Esophagus muscularis mucosa (tissue), 4 donors: ENCODE measurements around the gene PRKAR2A.

Experiments
- EP300 ChIP-seq: sonication (generic); formaldehyde crosslinking; IDR thresholded peaks from one replicate; pipeline ENCODE4 v1.6.1; 2017; ENCODE audit warnings: antibody characterized with exemption
- POLR2AphosphoS5 ChIP-seq, 2 donors: sonication (generic); formaldehyde crosslinking; IDR thresholded peaks; one replicate each; pipeline ENCODE4 v1.6.1; 2017; ENCODE audit warnings: antibody characterized with exemption in 2 of 2
- TF ChIP-seq, protein P1 (sequence below), 3 experiments: fragments of 200-600 bp in 2 of 3; fragments of 450-650 bp in 1 of 3; sonication (generic) in 2 of 3; IDR thresholded peaks; one replicate each; pipeline ENCODE4 v1.5.1; 2017 to 2019; ENCODE audit warnings: antibody characterized with exemption in 3 of 3, mild to moderate bottlenecking in 2 of 3, moderate library complexity in 1 of 3

DNA sequence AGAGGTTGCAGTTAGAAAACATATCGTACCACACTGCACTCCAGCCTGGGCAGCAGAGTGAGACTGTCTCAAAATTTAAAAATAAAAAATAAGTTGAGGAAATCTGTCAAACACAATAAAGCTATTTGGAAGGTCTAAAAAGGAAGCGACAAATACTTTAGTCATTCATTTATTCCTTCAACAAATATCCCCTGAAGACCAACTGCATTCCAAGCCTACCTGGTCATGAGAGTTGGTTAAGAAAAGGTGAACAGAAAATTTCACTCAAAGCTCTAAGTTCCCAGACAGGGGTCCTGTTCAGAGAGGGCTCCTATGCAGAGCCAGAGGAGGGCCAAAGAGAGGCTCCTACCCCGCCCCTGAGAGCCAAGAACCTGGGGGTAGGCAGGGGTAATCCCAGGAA lies 15.4 kb upstream of the PRKAR2A start:
- TF ChIP-seq EP300 (no peak), POLR2AphosphoS5 (IDR thresholded peaks at IDR 0.05) (no peak)
- TF ChIP-seq, protein P1, sequence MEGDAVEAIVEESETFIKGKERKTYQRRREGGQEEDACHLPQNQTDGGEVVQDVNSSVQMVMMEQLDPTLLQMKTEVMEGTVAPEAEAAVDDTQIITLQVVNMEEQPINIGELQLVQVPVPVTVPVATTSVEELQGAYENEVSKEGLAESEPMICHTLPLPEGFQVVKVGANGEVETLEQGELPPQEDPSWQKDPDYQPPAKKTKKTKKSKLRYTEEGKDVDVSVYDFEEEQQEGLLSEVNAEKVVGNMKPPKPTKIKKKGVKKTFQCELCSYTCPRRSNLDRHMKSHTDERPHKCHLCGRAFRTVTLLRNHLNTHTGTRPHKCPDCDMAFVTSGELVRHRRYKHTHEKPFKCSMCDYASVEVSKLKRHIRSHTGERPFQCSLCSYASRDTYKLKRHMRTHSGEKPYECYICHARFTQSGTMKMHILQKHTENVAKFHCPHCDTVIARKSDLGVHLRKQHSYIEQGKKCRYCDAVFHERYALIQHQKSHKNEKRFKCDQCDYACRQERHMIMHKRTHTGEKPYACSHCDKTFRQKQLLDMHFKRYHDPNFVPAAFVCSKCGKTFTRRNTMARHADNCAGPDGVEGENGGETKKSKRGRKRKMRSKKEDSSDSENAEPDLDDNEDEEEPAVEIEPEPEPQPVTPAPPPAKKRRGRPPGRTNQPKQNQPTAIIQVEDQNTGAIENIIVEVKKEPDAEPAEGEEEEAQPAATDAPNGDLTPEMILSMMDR (IDR thresholded peaks at IDR 0.05): no peak
